Measurements from ENCODE around the gene UNC13B. TPM values are rescaled to one million over a fixed set of nuclear protein-coding genes. Genes with fewer than 3 reads are reported as not detected.

UNC13B gene
- total and polyA plus RNA-seq, 3 experiments from 2014 or later, result 0.54 to 3.5 (median 3.2) TPM

- Mint-ChIP-seq H3K4me1 (no peaks in the 10 kb centered on the region), H3K27ac (no peak overlapping the region), H3K9me3 (peaks cover 8 to 27% (median 24%) of the 10 kb centered on the region in 5 donors), H3K27me3 (peaks cover 1 to 19% of the 10 kb centered on the region in 2 donors), H3K4me3 (no peak overlapping the region), H3K36me3 (peaks cover 0 to 5% (median 1%) of the 10 kb centered on the region in 3 donors)
- no peak for DNase-seq
- Histone ChIP-seq H3K9me3 (ENCODE audit: low read length) (peaks cover 9% of the 10 kb centered on the region), H3K27me3 (ENCODE audit: insufficient read depth, low read length, poor library complexity, severe bottlenecking) (no peaks in the 10 kb centered on the region), H3K4me3 (ENCODE audit: low read length) (no peak overlapping the region), H3K27ac (ENCODE audit: low read depth, low read length) (no peak overlapping the region), H3K36me3 (ENCODE audit: insufficient read depth, low read length) (no peaks in the 10 kb centered on the region), H3K4me1 (ENCODE audit: insufficient read depth, low read length) (no peaks in the 10 kb centered on the region)
- POLR2A ChIA-PET, result no interaction called here
- CTCF ChIA-PET, result no interaction called here
These were observed 28.4 kb downstream of the UNC13B start for GRCh38 chr9:35190203-35190602.

- DNase-seq, result no peak
- Histone ChIP-seq H3K36me3 (ENCODE audit: insufficient read depth, low read length) (no peaks in the 10 kb centered on the region), H3K4me3 (ENCODE audit: low read length) (no peak overlapping the region), H3K4me1 (ENCODE audit: insufficient read depth, low read length) (no peaks in the 10 kb centered on the region), H3K9me3 (ENCODE audit: low read length) (peaks cover 9% of the 10 kb centered on the region), H3K27ac (ENCODE audit: low read depth, low read length) (no peak overlapping the region), H3K27me3 (ENCODE audit: insufficient read depth, low read length, poor library complexity, severe bottlenecking) (no peaks in the 10 kb centered on the region)
- H3K4me1 Mint-ChIP-seq, result no peaks in the 10 kb centered on the region
- ChIA-PET POLR2A (no interaction called here), CTCF (no interaction called here)
- peaks cover 8 to 27% (median 25%) of the 10 kb centered on the region in 5 donors for H3K9me3 Mint-ChIP-seq
- peaks cover 1 to 16% of the 10 kb centered on the region in 2 donors for H3K27me3 Mint-ChIP-seq
- H3K4me3 Mint-ChIP-seq, result no peak overlapping the region
- peaks cover 0 to 5% (median 1%) of the 10 kb centered on the region in 3 donors for H3K36me3 Mint-ChIP-seq
- no peak overlapping the region for H3K27ac Mint-ChIP-seq
These were observed 29.3 kb downstream of the UNC13B start for GRCh38 chr9:35191105-35191504.

GRCh38 chr9:35193762-35194161 lies 32.0 kb downstream of the UNC13B start:
- H3K27me3 ChIP-seq (ENCODE audit: insufficient read depth, low read length, poor library complexity, severe bottlenecking), result no peaks in the 10 kb centered on the region
- POLR2A ChIA-PET, result no interaction called here
- Mint-ChIP-seq H3K27ac (no peak overlapping the region), H3K4me1 (no peaks in the 10 kb centered on the region), H3K36me3 (peaks cover 0 to 5% (median 1%) of the 10 kb centered on the region in 3 donors), H3K9me3 (peaks cover 12 to 31% (median 25%) of the 10 kb centered on the region in 5 donors), H3K27me3 (peaks cover 1 to 21% of the 10 kb centered on the region in 2 donors), H3K4me3 (no peak overlapping the region)
- peaks cover 9% of the 10 kb centered on the region for H3K9me3 ChIP-seq (ENCODE audit: low read length)
- no peak overlapping the region for H3K27ac ChIP-seq (ENCODE audit: low read depth, low read length)
- H3K4me3 ChIP-seq (ENCODE audit: low read length), result no peak overlapping the region
- H3K4me1 ChIP-seq (ENCODE audit: insufficient read depth, low read length), result no peaks in the 10 kb centered on the region
- CTCF ChIA-PET, result no interaction called here
- H3K36me3 ChIP-seq (ENCODE audit: insufficient read depth, low read length), result no peaks in the 10 kb centered on the region
- no peak for DNase-seq

- no peaks in the 10 kb centered on the region for H3K36me3 ChIP-seq (ENCODE audit: insufficient read depth, low read length)
- peaks cover 9% of the 10 kb centered on the region for H3K9me3 ChIP-seq (ENCODE audit: low read length)
- no peak overlapping the region for H3K27ac ChIP-seq (ENCODE audit: low read depth, low read length)
- CTCF ChIA-PET, result interaction anchor here (0.6 kb wide), 1 partner anchor 730 kb away, joined by 3 read pairs; no protein-coding TSS in a partner anchor
- Mint-ChIP-seq H3K27me3 (peaks cover 3 to 21% of the 10 kb centered on the region in 2 donors), H3K9me3 (peaks cover 12 to 34% (median 28%) of the 10 kb centered on the region in 5 donors), H3K27ac (no peak overlapping the region), H3K4me3 (no peak overlapping the region), H3K36me3 (peaks cover 0 to 5% (median 1%) of the 10 kb centered on the region in 3 donors), H3K4me1 (no peaks in the 10 kb centered on the region)
- H3K27me3 ChIP-seq (ENCODE audit: insufficient read depth, low read length, poor library complexity, severe bottlenecking), result no peaks in the 10 kb centered on the region
- no peak for DNase-seq
- POLR2A ChIA-PET, result no interaction called here
- H3K4me1 ChIP-seq (ENCODE audit: insufficient read depth, low read length), result no peaks in the 10 kb centered on the region
- H3K4me3 ChIP-seq (ENCODE audit: low read length), result no peak overlapping the region
These were observed 33.9 kb downstream of the UNC13B start for GRCh38 chr9:35195683-35196082.

- no peaks in the 10 kb centered on the region for H3K4me1 Mint-ChIP-seq
- H3K9me3 ChIP-seq (ENCODE audit: low read length), result peaks cover under 1% of the 10 kb centered on the region
- CTCF ChIA-PET, result no interaction called here
- POLR2A ChIA-PET, result no interaction called here
- H3K27me3 Mint-ChIP-seq, result peaks cover 10 to 23% of the 10 kb centered on the region in 2 donors
- H3K27ac Mint-ChIP-seq, result peak overlapping the region in 1 of 8 donors; percentile 1
- H3K4me3 Mint-ChIP-seq, result no peak overlapping the region
- H3K36me3 ChIP-seq (ENCODE audit: insufficient read depth, low read length), result no peaks in the 10 kb centered on the region
- H3K9me3 Mint-ChIP-seq, result peaks cover 7 to 30% (median 24%) of the 10 kb centered on the region in 5 donors
- H3K27me3 ChIP-seq (ENCODE audit: insufficient read depth, low read length, poor library complexity, severe bottlenecking), result no peaks in the 10 kb centered on the region
- H3K4me1 ChIP-seq (ENCODE audit: insufficient read depth, low read length), result no peaks in the 10 kb centered on the region
- no peak overlapping the region for H3K4me3 ChIP-seq (ENCODE audit: low read length)
- DNase-seq, result no peak
- H3K36me3 Mint-ChIP-seq, result peaks cover 0 to 1% (median 0%) of the 10 kb centered on the region in 3 donors
- H3K27ac ChIP-seq (ENCODE audit: low read depth, low read length), result no peak overlapping the region
These were observed 36.4 kb downstream of the UNC13B start for GRCh38 chr9:35198191-35198590.

- Histone ChIP-seq H3K4me3 (ENCODE audit: low read length) (no peak overlapping the region), H3K27me3 (ENCODE audit: insufficient read depth, low read length, poor library complexity, severe bottlenecking) (no peaks in the 10 kb centered on the region), H3K27ac (ENCODE audit: low read depth, low read length) (no peak overlapping the region), H3K4me1 (ENCODE audit: insufficient read depth, low read length) (no peaks in the 10 kb centered on the region), H3K9me3 (ENCODE audit: low read length) (no peaks in the 10 kb centered on the region), H3K36me3 (ENCODE audit: insufficient read depth, low read length) (no peaks in the 10 kb centered on the region)
- POLR2A ChIA-PET, result no interaction called here
- no peak overlapping the region for H3K27ac Mint-ChIP-seq
- peaks cover 8 to 48% (median 36%) of the 10 kb centered on the region in 5 donors for H3K9me3 Mint-ChIP-seq
- H3K4me3 Mint-ChIP-seq, result no peak overlapping the region
- H3K36me3 Mint-ChIP-seq, result peaks cover 0 to 18% (median 4%) of the 10 kb centered on the region in 3 donors
- CTCF ChIA-PET, result no interaction called here
- H3K4me1 Mint-ChIP-seq, result no peaks in the 10 kb centered on the region
- peaks cover 12 to 23% of the 10 kb centered on the region in 2 donors for H3K27me3 Mint-ChIP-seq
- no peak for DNase-seq
These were observed 41.7 kb downstream of the UNC13B start for GRCh38 chr9:35203528-35203927.

GRCh38 chr9:35205340-35205739 lies 43.5 kb downstream of the UNC13B start:
- ChIA-PET POLR2A (no interaction called here), CTCF (no interaction called here)
- no peaks in the 10 kb centered on the region for H3K36me3 ChIP-seq (ENCODE audit: insufficient read depth, low read length)

GRCh38 chr9:35211854-35212253 lies 50.0 kb downstream of the UNC13B start:
- Mint-ChIP-seq H3K4me3 (no peak overlapping the region), H3K27me3 (peaks cover 3 to 20% of the 10 kb centered on the region in 2 donors), H3K36me3 (no peaks in the 10 kb centered on the region), H3K9me3 (peaks cover 0 to 3% (median 2%) of the 10 kb centered on the region in 5 donors), H3K27ac (no peak overlapping the region), H3K4me1 (no peaks in the 10 kb centered on the region)
- ChIA-PET CTCF (no interaction called here), POLR2A (no interaction called here)
- no peaks in the 10 kb centered on the region for H3K27me3 ChIP-seq (ENCODE audit: insufficient read depth, low read length, poor library complexity, severe bottlenecking)
- no peak for DNase-seq
- H3K4me3 ChIP-seq (ENCODE audit: low read length), result no peak overlapping the region
- no peaks in the 10 kb centered on the region for H3K36me3 ChIP-seq (ENCODE audit: insufficient read depth, low read length)
- no peak overlapping the region for H3K27ac ChIP-seq (ENCODE audit: low read depth, low read length)
- H3K9me3 ChIP-seq (ENCODE audit: low read length), result no peaks in the 10 kb centered on the region
- H3K4me1 ChIP-seq (ENCODE audit: insufficient read depth, low read length), result no peaks in the 10 kb centered on the region

More at GRCh38 chr9:35205340-35205739, 43.5 kb downstream of the UNC13B start:
- Histone ChIP-seq H3K27me3 (ENCODE audit: insufficient read depth, low read length, poor library complexity, severe bottlenecking) (no peaks in the 10 kb centered on the region), H3K9me3 (ENCODE audit: low read length) (no peaks in the 10 kb centered on the region), H3K27ac (ENCODE audit: low read depth, low read length) (no peak overlapping the region), H3K4me1 (ENCODE audit: insufficient read depth, low read length) (no peaks in the 10 kb centered on the region), H3K4me3 (ENCODE audit: low read length) (no peak overlapping the region)
- no peak overlapping the region for H3K4me3 Mint-ChIP-seq
- no peak overlapping the region for H3K27ac Mint-ChIP-seq
- H3K27me3 Mint-ChIP-seq, result peaks cover 12 to 28% of the 10 kb centered on the region in 2 donors
- DNase-seq, result no peak
- peaks cover 8 to 48% (median 34%) of the 10 kb centered on the region in 5 donors for H3K9me3 Mint-ChIP-seq
- H3K4me1 Mint-ChIP-seq, result no peaks in the 10 kb centered on the region
- peaks cover 0 to 18% (median 4%) of the 10 kb centered on the region in 3 donors for H3K36me3 Mint-ChIP-seq

Data from CD8-positive, alpha-beta memory T cell (primary cell).